ENCODE measurements around the gene IGFN1.

IGFN1 gene

GRCh38 chr1:201264072-201264471 lies 73.4 kb downstream of the IGFN1 start:
- peak; percentile 9 for DNase-seq
- Histone ChIP-seq H3K9me3 (ENCODE audit: severe bottlenecking) (no peaks in the 10 kb centered on the region), H3K36me3 (no peaks in the 10 kb centered on the region), H3K4me3 (ENCODE audit: low read depth, low read length) (no peak overlapping the region), H3K27ac (no peak overlapping the region), H3K27me3 (ENCODE audit: insufficient read depth, low read depth, severe bottlenecking) (no peaks in the 10 kb centered on the region)
- TF ChIP-seq CTCF (IDR thresholded peaks at IDR 0.05; ENCODE audit: low read depth, low read length), result no peak

GRCh38 chr1:201264554-201264953 lies 73.9 kb downstream of the IGFN1 start:
- H3K27me3 ChIP-seq (ENCODE audit: insufficient read depth, low read depth, severe bottlenecking), result no peaks in the 10 kb centered on the region
- H3K27ac ChIP-seq, result no peak overlapping the region
- TF ChIP-seq CTCF (IDR thresholded peaks at IDR 0.05; ENCODE audit: low read depth, low read length), result no peak
- no peaks in the 10 kb centered on the region for H3K9me3 ChIP-seq (ENCODE audit: severe bottlenecking)
- peak; percentile 11 for DNase-seq
- H3K4me3 ChIP-seq (ENCODE audit: low read depth, low read length), result no peak overlapping the region
- no peaks in the 10 kb centered on the region for H3K36me3 ChIP-seq

GRCh38 chr1:201265756-201266155 lies 75.1 kb downstream of the IGFN1 start:
- no peak for TF ChIP-seq CTCF (IDR thresholded peaks at IDR 0.05; ENCODE audit: low read depth, low read length)
- H3K9me3 ChIP-seq (ENCODE audit: severe bottlenecking), result no peaks in the 10 kb centered on the region
- DNase-seq, result no peak
- no peak overlapping the region for H3K27ac ChIP-seq
- H3K36me3 ChIP-seq, result no peaks in the 10 kb centered on the region
- no peaks in the 10 kb centered on the region for H3K27me3 ChIP-seq (ENCODE audit: insufficient read depth, low read depth, severe bottlenecking)
- no peak overlapping the region for H3K4me3 ChIP-seq (ENCODE audit: low read depth, low read length)

GRCh38 chr1:201266276-201266675 lies 75.7 kb downstream of the IGFN1 start:
- Histone ChIP-seq H3K9me3 (ENCODE audit: severe bottlenecking) (no peaks in the 10 kb centered on the region), H3K27ac (no peak overlapping the region)

GRCh38 chr1:201266774-201267173 lies 76.2 kb downstream of the IGFN1 start:
- Histone ChIP-seq H3K36me3 (no peaks in the 10 kb centered on the region), H3K27me3 (ENCODE audit: insufficient read depth, low read depth, severe bottlenecking) (no peaks in the 10 kb centered on the region), H3K9me3 (ENCODE audit: severe bottlenecking) (no peaks in the 10 kb centered on the region), H3K27ac (no peak overlapping the region), H3K4me3 (ENCODE audit: low read depth, low read length) (no peak overlapping the region)
- no peak for TF ChIP-seq CTCF (IDR thresholded peaks at IDR 0.05; ENCODE audit: low read depth, low read length)
- peak; percentile 6 for DNase-seq

More at GRCh38 chr1:201266276-201266675, 75.7 kb downstream of the IGFN1 start:
- no peak for DNase-seq
- H3K36me3 ChIP-seq, result no peaks in the 10 kb centered on the region
- H3K4me3 ChIP-seq (ENCODE audit: low read depth, low read length), result no peak overlapping the region
- H3K27me3 ChIP-seq (ENCODE audit: insufficient read depth, low read depth, severe bottlenecking), result no peaks in the 10 kb centered on the region
- TF ChIP-seq CTCF (IDR thresholded peaks at IDR 0.05; ENCODE audit: low read depth, low read length), result no peak

GRCh38 chr1:201267481-201268229 lies 77.0 kb downstream of the IGFN1 start:
- H3K4me3 ChIP-seq (ENCODE audit: low read depth, low read length), result no peak overlapping the region
- no peak overlapping the region; the same call in 1 of the 2 replicates for H3K27ac ChIP-seq
- no peak for TF ChIP-seq CTCF (IDR thresholded peaks at IDR 0.05; ENCODE audit: low read depth, low read length)
- H3K27me3 ChIP-seq (ENCODE audit: insufficient read depth, low read depth, severe bottlenecking), result no peaks in the 10 kb centered on the region
- H3K36me3 ChIP-seq, result no peaks in the 10 kb centered on the region
- peak; percentile 20 for DNase-seq
- no peaks in the 10 kb centered on the region for H3K9me3 ChIP-seq (ENCODE audit: severe bottlenecking)

Data from WERI-Rb-1 (cell line).